Measurements from ENCODE around the gene TP53BP1. TPM values are rescaled to one million over a fixed set of nuclear protein-coding genes. Genes with fewer than 3 reads are reported as not detected.

Gene TP53BP1
- total RNA-seq, 2 donors from 2014 or later: 23.2 to 31.5 TPM

DNA sequence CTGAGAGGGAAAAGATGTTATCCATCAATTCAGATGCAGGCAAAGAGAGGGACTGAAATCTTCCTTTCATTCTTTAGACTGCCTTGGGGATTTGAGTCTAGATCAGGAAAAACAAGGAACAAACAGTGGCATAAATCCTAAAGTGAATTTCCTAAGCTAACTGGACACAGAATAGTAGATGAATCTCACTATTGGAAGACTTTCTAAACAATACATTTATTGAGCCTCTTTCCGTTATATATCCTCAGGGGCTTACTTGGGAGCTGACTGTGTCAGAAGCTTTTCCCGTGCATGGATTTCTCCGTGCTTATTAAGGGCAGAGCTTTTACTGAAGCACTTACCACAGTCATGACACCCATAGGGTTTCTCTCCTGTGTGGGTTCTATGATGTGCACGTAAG, 132.1 kb downstream of the TP53BP1 start:
- peaks cover 39% of the 10 kb centered on the region for H3K9me3 ChIP-seq
- H3K4me1 ChIP-seq (ENCODE audit: control insufficient read depth in 1 of 2, low read depth in 2 of 2): no peaks in the 10 kb centered on the region
- H3K27ac ChIP-seq: no peak overlapping the region
- no peak for ATAC-seq (ENCODE audit: insufficient number of reproducible peaks, low FRiP score, low read depth)
- no peak overlapping the region for H3K4me3 ChIP-seq
- peaks cover 58% of the 10 kb centered on the region for H3K36me3 ChIP-seq
- no peak for DNase-seq (ENCODE audit: low spot score)
- H3K27me3 ChIP-seq (replicated peaks; ENCODE audit: insufficient read depth): no peaks in the 10 kb centered on the region
- TF ChIP-seq, protein P1, sequence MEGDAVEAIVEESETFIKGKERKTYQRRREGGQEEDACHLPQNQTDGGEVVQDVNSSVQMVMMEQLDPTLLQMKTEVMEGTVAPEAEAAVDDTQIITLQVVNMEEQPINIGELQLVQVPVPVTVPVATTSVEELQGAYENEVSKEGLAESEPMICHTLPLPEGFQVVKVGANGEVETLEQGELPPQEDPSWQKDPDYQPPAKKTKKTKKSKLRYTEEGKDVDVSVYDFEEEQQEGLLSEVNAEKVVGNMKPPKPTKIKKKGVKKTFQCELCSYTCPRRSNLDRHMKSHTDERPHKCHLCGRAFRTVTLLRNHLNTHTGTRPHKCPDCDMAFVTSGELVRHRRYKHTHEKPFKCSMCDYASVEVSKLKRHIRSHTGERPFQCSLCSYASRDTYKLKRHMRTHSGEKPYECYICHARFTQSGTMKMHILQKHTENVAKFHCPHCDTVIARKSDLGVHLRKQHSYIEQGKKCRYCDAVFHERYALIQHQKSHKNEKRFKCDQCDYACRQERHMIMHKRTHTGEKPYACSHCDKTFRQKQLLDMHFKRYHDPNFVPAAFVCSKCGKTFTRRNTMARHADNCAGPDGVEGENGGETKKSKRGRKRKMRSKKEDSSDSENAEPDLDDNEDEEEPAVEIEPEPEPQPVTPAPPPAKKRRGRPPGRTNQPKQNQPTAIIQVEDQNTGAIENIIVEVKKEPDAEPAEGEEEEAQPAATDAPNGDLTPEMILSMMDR (IDR thresholded peaks at IDR 0.05): no peak

Other genes with a start within 250 kb of the TP53BP1 start
- not detected for gene TGM5, start 226.2 kb downstream of the TP53BP1 start, total RNA-seq
- gene TGM7, start 190.9 kb downstream of the TP53BP1 start, total RNA-seq: not detected
- 1 to 10 TPM; 5.3 to 7.7 TPM for gene LCMT2, start 162.6 kb downstream of the TP53BP1 start, total RNA-seq
- gene ZSCAN29, start 122.1 kb downstream of the TP53BP1 start, total RNA-seq: 10 to 100 TPM; 13.9 to 19.1 TPM
- 10 to 100 TPM; 18.8 to 36.0 TPM for gene TUBGCP4, start 122.1 kb downstream of the TP53BP1 start, total RNA-seq
- 10 to 100 TPM; 29.8 to 39.4 TPM for gene MAP1A, start 24.5 kb upstream of the TP53BP1 start, total RNA-seq
- gene PPIP5K1, start 97.1 kb upstream of the TP53BP1 start, total RNA-seq: 10 to 100 TPM; 43.5 to 61.2 TPM
- not detected for gene CKMT1B, start 100.9 kb upstream of the TP53BP1 start, total RNA-seq
- 1 to 10 TPM; 1.1 to 1.2 TPM for gene STRC, start 125.6 kb upstream of the TP53BP1 start, total RNA-seq
- 1 to 10 TPM; 3.0 to 5.2 TPM for gene CATSPER2, start 155.7 kb upstream of the TP53BP1 start, total RNA-seq
- gene CKMT1A, start 200.7 kb upstream of the TP53BP1 start, total RNA-seq: not detected

Measured in thoracic aorta (tissue), 2 donors.